GM18861 (cell line): ENCODE results near the gene AGO4.

Experiments
- ATAC-seq: cut with Tn5 transposase; IDR thresholded peaks from one replicate; pipeline ENCODE4 v1.9.1; 2021; ENCODE audit not compliant: unreplicated experiment

AGO4 gene

GRCh38 chr1:35894183-35894582, 86.4 kb downstream of the AGO4 start:
- no peak for ATAC-seq

GRCh38 chr1:35894656-35895055, 86.8 kb downstream of the AGO4 start:
- ATAC-seq: no peak

GRCh38 chr1:35899941-35900340, 92.1 kb downstream of the AGO4 start:
- no peak for ATAC-seq

DNA sequence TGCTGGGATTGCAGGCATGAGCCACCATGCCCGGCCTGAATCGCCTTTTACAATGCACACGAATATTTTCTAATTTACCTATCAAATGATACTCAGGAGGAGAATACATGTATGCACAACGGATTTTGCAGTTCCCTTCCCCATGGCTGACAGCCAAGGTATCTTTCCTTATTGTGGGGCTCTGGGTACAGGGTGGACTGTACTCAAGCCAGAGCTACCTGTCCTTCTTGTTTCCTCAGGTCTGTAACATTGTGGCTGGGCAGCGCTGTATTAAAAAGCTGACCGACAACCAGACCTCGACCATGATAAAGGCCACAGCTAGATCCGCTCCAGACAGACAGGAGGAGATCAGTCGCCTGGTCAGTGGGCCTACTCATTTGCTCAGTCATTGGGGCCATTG, 93.4 kb downstream of the AGO4 start:
- no peak for ATAC-seq

DNA sequence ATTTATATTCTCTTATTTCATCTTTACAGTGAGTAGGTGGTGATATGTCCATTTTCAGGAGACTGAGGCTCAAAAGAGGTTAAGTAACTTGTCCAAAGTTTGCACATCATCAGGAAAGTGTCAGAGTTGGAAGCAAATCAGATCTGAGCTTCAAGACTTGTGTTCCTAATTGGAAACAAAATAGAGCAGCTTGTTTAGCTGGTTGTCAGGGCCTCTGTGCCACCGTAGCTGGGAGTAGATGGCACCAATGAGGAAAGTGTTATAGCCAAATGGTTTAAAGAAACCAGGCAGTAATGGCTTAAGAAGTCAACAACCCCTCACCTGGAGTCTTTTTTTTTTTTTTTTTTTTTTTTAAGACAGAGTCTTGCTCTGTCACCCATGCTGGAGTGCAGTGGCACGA, 94.9 kb downstream of the AGO4 start:
- no peak for ATAC-seq
